Stimulated activated memory B cell treated with anti-CD40 and anti-IgM and Interleukin-4, amounts not matched to agents 10 μg/mL and 1 μg/mL and 100 μg/mL, for 72 hours (primary cell): ENCODE measurements around the gene PCDHA4.
"Not testable (repeated sequence)": the region's sequence is repeated elsewhere in the genome, so short reads cannot be mapped to it uniquely, and the experiment has no call there.

Source experiments
- ATAC-seq: fragments of 150-1000 bp; cut with Tn5 transposase; 2 replicates; pipeline ENCODE4 v1.10.0; 2021
- H3K27ac Mint-ChIP-seq: one replicate; pipeline ENCODE4 v1.8.0; 2022; ENCODE audit warnings: mild to moderate bottlenecking, mixed read lengths
- H3K27me3 Mint-ChIP-seq: one replicate; pipeline ENCODE4 v1.8.0; 2022; ENCODE audit warnings: mixed read lengths
- H3K36me3 Mint-ChIP-seq: one replicate; pipeline ENCODE4 v1.8.0; 2022; ENCODE audit warnings: mixed read lengths
- H3K4me1 Mint-ChIP-seq: one replicate; pipeline ENCODE4 v1.8.0; 2022; ENCODE audit warnings: mixed read lengths
- H3K4me3 Mint-ChIP-seq: one replicate; pipeline ENCODE4 v1.8.0; 2022; ENCODE audit warnings: mild to moderate bottlenecking, moderate library complexity, mixed read lengths
- H3K9me3 Mint-ChIP-seq: one replicate; pipeline ENCODE4 v1.8.0; 2022; ENCODE audit warnings: mixed read lengths

PCDHA4 gene

DNA sequence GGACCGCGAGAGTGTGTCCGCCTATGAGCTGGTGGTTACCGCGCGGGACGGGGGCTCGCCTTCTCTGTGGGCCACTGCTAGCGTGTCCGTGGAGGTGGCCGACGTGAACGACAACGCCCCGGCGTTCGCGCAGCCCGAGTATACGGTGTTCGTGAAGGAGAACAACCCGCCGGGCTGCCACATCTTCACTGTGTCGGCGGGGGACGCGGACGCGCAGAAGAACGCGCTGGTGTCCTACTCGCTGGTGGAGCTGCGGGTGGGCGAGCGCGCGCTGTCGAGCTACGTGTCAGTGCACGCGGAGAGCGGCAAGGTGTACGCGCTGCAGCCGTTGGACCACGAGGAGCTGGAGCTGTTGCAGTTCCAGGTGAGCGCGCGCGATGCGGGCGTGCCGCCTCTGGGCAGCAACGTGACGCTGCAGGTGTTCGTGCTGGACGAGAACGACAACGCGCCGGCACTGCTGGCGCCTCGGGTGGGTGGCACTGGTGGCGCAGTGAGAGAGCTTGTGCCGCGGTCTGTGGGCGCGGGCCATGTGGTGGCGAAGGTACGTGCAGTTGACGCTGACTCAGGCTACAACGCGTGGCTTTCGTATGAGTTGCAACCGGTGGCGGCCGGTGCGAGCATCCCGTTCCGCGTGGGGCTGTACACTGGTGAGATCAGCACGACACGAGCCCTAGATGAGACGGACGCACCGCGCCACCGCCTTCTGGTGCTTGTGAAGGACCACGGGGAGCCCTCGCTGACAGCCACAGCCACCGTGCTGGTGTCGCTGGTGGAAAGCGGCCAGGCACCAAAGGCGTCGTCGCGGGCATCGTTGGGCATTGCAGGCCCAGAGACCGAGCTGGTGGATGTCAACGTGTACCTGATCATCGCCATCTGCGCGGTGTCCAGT is 29.0 kb downstream of the PCDHA4 start:
- H3K27ac Mint-ChIP-seq = no peak overlapping the region
- H3K36me3 Mint-ChIP-seq = no peaks in the 10 kb centered on the region
- peaks cover 14% of the 10 kb centered on the region for H3K9me3 Mint-ChIP-seq
- H3K27me3 Mint-ChIP-seq = peaks cover 34% of the 10 kb centered on the region
- no peaks in the 10 kb centered on the region for H3K4me1 Mint-ChIP-seq
- no peak overlapping the region for H3K4me3 Mint-ChIP-seq
- ATAC-seq = no peak

GRCh38 chr5:140840978-140841962 is 34.4 kb downstream of the PCDHA4 start, which contains the start of gene PCDHA8:
Gene PCDHA8, plus strand, starts transcription at chr5:140841187. Its CDS starts 135 bp downstream, at chr5:140841322.
- Mint-ChIP-seq H3K27ac (no peak within 1 kb of the TSS), H3K27me3 (peaks cover 26% of the 10 kb centered on the region), H3K4me1 (no peaks in the 10 kb centered on the region), H3K9me3 (peaks cover 3% of the 10 kb centered on the region), H3K4me3 (no peak within 1 kb of the TSS), H3K36me3 (no peaks in the 10 kb centered on the region)
- no peak for ATAC-seq

GRCh38 chr5:140842798-140843733 is 36.2 kb downstream of the PCDHA4 start:
- no peak overlapping the region for H3K27ac Mint-ChIP-seq
- H3K4me3 Mint-ChIP-seq = no peak overlapping the region
- no peak for ATAC-seq
- no peaks in the 10 kb centered on the region for H3K9me3 Mint-ChIP-seq
- H3K4me1 Mint-ChIP-seq = no peaks in the 10 kb centered on the region
- H3K27me3 Mint-ChIP-seq = peaks cover 35% of the 10 kb centered on the region
- no peaks in the 10 kb centered on the region for H3K36me3 Mint-ChIP-seq

- not testable (repeated sequence) for H3K9me3 Mint-ChIP-seq, H3K27ac Mint-ChIP-seq, H3K36me3 Mint-ChIP-seq, H3K4me1 Mint-ChIP-seq, H3K4me3 Mint-ChIP-seq, ATAC-seq
- H3K27me3 Mint-ChIP-seq = peaks cover 34% of the 10 kb centered on the region
These were observed 41.6 kb downstream of the PCDHA4 start, which contains the start of gene PCDHA9 for GRCh38 chr5:140848139-140849102. Gene PCDHA9, plus strand, starts transcription at chr5:140848382. Its CDS starts 114 bp downstream, at chr5:140848496.

GRCh38 chr5:140849831-140850634 is 43.2 kb downstream of the PCDHA4 start:
- peaks cover 35% of the 10 kb centered on the region for H3K27me3 Mint-ChIP-seq
- not testable (repeated sequence) for H3K36me3 Mint-ChIP-seq, H3K9me3 Mint-ChIP-seq, H3K4me1 Mint-ChIP-seq, ATAC-seq, H3K4me3 Mint-ChIP-seq, H3K27ac Mint-ChIP-seq

DNA sequence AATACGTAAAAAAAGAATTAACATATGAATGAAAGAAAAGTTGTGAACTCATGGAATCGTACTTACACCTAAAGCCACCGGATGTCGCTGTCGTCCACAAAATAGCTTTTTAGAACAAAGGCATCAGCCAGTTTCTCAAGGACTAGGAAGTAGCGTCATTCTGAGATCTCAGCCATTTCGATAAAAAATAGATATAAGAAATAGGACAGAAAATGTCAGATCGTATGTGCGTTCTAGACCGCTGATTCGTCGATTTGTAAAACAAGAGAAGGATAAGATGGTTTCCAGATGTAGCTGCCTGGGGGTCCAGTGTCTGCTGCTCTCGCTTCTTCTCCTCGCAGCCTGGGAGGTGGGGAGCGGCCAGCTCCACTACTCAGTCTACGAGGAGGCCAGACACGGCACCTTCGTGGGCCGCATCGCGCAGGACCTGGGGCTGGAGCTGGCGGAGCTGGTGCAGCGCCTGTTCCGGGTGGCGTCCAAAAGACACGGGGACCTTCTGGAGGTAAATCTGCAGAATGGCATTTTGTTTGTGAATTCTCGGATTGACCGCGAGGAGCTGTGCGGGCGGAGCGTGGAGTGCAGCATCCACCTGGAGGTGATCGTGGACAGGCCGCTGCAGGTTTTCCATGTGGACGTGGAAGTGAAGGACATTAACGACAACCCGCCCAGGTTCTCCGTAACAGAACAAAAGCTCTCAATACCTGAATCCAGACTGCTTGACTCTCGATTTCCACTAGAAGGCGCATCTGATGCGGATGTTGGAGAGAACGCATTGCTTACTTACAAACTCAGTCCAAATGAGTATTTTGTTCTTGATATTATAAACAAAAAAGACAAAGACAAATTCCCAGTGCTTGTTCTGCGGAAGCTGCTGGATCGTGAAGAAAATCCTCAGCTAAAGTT is 49.2 kb downstream of the PCDHA4 start, which contains the start of gene PCDHA10:
TSS of gene PCDHA10 (plus strand) at position 126 of the 903 bp plus-strand sequence. CDS start at position 278, 152 bp downstream.
- Mint-ChIP-seq H3K27ac (no peak within 1 kb of the TSS), H3K4me1 (no peaks in the 10 kb centered on the region), H3K4me3 (no peak within 1 kb of the TSS), H3K36me3 (no peaks in the 10 kb centered on the region), H3K9me3 (peaks cover 6% of the 10 kb centered on the region), H3K27me3 (peaks cover 10% of the 10 kb centered on the region)
- ATAC-seq = no peak

DNA sequence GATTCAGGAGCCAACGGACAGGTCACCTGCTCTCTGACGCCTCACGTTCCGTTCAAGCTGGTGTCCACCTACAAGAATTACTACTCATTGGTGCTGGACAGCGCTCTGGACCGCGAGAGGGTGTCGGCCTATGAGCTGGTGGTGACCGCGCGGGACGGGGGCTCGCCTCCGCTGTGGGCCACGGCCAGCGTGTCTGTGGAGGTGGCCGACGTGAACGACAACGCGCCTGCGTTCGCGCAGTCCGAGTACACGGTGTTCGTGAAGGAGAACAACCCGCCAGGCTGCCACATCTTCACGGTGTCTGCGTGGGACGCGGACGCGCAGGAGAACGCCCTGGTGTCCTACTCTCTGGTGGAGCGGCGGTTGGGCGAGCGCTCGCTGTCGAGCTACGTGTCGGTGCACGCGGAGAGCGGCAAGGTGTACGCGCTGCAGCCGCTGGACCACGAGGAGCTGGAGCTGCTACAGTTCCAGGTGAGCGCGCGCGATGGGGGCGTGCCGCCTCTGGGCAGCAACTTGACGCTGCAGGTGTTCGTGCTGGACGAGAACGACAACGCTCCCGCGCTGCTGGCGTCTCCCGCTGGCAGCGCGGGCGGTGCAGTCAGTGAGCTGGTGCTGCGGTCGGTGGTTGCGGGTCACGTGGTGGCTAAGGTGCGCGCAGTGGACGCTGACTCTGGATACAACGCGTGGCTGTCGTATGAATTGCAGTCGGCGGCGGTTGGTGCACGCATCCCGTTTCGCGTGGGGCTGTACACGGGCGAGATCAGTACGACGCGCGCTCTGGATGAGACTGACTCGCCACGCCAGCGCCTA is 50.5 kb downstream of the PCDHA4 start:
- H3K27ac Mint-ChIP-seq = no peak overlapping the region
- H3K4me3 Mint-ChIP-seq = no peak overlapping the region
- H3K4me1 Mint-ChIP-seq = no peaks in the 10 kb centered on the region
- H3K36me3 Mint-ChIP-seq = no peaks in the 10 kb centered on the region
- no peak for ATAC-seq
- H3K27me3 Mint-ChIP-seq = peaks cover 10% of the 10 kb centered on the region
- peaks cover 6% of the 10 kb centered on the region for H3K9me3 Mint-ChIP-seq

GRCh38 chr5:140857987-140858240 is 51.0 kb downstream of the PCDHA4 start:
- ATAC-seq = no peak
- Mint-ChIP-seq H3K9me3 (peaks cover 6% of the 10 kb centered on the region), H3K4me1 (no peaks in the 10 kb centered on the region)

GRCh38 chr5:140862441-140863295 is 55.8 kb downstream of the PCDHA4 start:
- H3K36me3 Mint-ChIP-seq = no peaks in the 10 kb centered on the region
- H3K4me3 Mint-ChIP-seq = no peak overlapping the region
- H3K27me3 Mint-ChIP-seq = no peaks in the 10 kb centered on the region
- no peaks in the 10 kb centered on the region for H3K4me1 Mint-ChIP-seq
- no peak for ATAC-seq
- no peaks in the 10 kb centered on the region for H3K9me3 Mint-ChIP-seq
- H3K27ac Mint-ChIP-seq = no peak overlapping the region

More at GRCh38 chr5:140857987-140858240, 51.0 kb downstream of the PCDHA4 start:
- peaks cover 6% of the 10 kb centered on the region for H3K27me3 Mint-ChIP-seq
- H3K4me3 Mint-ChIP-seq = no peak overlapping the region
- H3K36me3 Mint-ChIP-seq = no peaks in the 10 kb centered on the region
- H3K27ac Mint-ChIP-seq = no peak overlapping the region
